Colonic mucosa (tissue), 4 donors: ENCODE data around the gene CHRDL2. TPM values are rescaled to one million over a fixed set of nuclear protein-coding genes. Genes with fewer than 3 reads are reported as not detected.

Experiments used
- DNase-seq: peaks from one replicate; pipeline ENCODE4 v3.0.0-alpha.2; 2020
- H3K27ac ChIP-seq: fragments of 200-600 bp; one replicate; pipeline ENCODE4 v1.8.0; 2021
- H3K27me3 ChIP-seq: fragments of 200-600 bp; one replicate; pipeline ENCODE4 v1.8.0; 2021
- H3K36me3 ChIP-seq: fragments of 200-600 bp; one replicate; pipeline ENCODE4 v1.8.0; 2021
- H3K4me1 ChIP-seq: fragments of 200-600 bp; one replicate; pipeline ENCODE4 v1.8.0; 2021; ENCODE audit warnings: mild to moderate bottlenecking
- H3K4me3 ChIP-seq: fragments of 200-600 bp; one replicate; pipeline ENCODE4 v1.8.0; 2021
- H3K9ac ChIP-seq, 2 donors: one replicate each; pipeline ENCODE4 v1.7.0; 2013; ENCODE audit warnings: control low read depth in 2 of 2, low read depth in 2 of 2, low read length in 2 of 2
- H3K9me3 ChIP-seq: fragments of 200-600 bp; one replicate; pipeline ENCODE4 v1.8.0; 2021
- CTCF ChIP-seq: fragments of 200-600 bp; IDR thresholded peaks from one replicate; pipeline ENCODE4 v1.8.0; 2022; ENCODE audit warnings: antibody characterized with exemption, mild to moderate bottlenecking
- intact Hi-C: fragments of 100-400 bp; cut with DNase I; formaldehyde crosslinking; loops from one replicate; pipeline ENCODE4 v1.14.1; 2022
- microRNA-seq: library from miRNA; unstranded; fragments of <30 nt; microRNA quantifications from one replicate; pipeline ENCODE4, GENCODE V29; 2019
- total RNA-seq, 2 donors: library from RNA; stranded (reverse); fragmentation: NEBNext Ultra II Directional in 1 of 2; extraction: Animal tissue kit (Norgen Biotek cat#: 25700) in 1 of 2; gene quantifications; one replicate each; pipeline ENCODE4 v1.2.1, GENCODE V29; 2021
- donor health status: healthy.
- donor health status: DM: no; HTN: no; CAD: no.
- donor health status: DM: no; HTN: no; CAD: no.

Gene CHRDL2
- total RNA-seq, 2 donors from 2014 or later = 0.42 to 26.5 TPM

- H3K9ac ChIP-seq = no peak overlapping the region
- no peak for TF ChIP-seq CTCF
- intact Hi-C loops = no loop called here
- no peaks in the 10 kb centered on the region for H3K9me3 ChIP-seq
- H3K27me3 ChIP-seq = no peaks in the 10 kb centered on the region
- no peaks in the 10 kb centered on the region for H3K4me1 ChIP-seq
- no peak for DNase-seq
- H3K36me3 ChIP-seq = no peaks in the 10 kb centered on the region
- H3K4me3 ChIP-seq = no peak overlapping the region
- H3K27ac ChIP-seq = no peak overlapping the region
Measured at GRCh38 chr11:74647831-74648230, 83.4 kb downstream of the CHRDL2 start.

GRCh38 chr11:74647404-74647803, 83.8 kb downstream of the CHRDL2 start:
- H3K4me3 ChIP-seq = no peak overlapping the region
- no peak for DNase-seq
- no peaks in the 10 kb centered on the region for H3K4me1 ChIP-seq
- H3K27ac ChIP-seq = no peak overlapping the region
- intact Hi-C loops = no loop called here
- H3K36me3 ChIP-seq = no peaks in the 10 kb centered on the region
- no peaks in the 10 kb centered on the region for H3K27me3 ChIP-seq
- TF ChIP-seq CTCF = no peak
- H3K9me3 ChIP-seq = no peaks in the 10 kb centered on the region
- H3K9ac ChIP-seq = no peak overlapping the region

- DNase-seq = no peak
- Histone ChIP-seq H3K4me3 (no peak overlapping the region), H3K27ac (no peak overlapping the region), H3K9me3 (no peaks in the 10 kb centered on the region), H3K9ac (no peak overlapping the region), H3K27me3 (no peaks in the 10 kb centered on the region), H3K36me3 (no peaks in the 10 kb centered on the region), H3K4me1 (no peaks in the 10 kb centered on the region)
- TF ChIP-seq CTCF = no peak
- intact Hi-C loops = no loop called here
Measured at GRCh38 chr11:74646954-74647353, 84.3 kb downstream of the CHRDL2 start.

Small RNA genes lying within 50 kb of the gene (microRNA-seq; reads per million reads assigned to microRNA genes)
- not detected for gene MIR4696

Other genes starting within 250 kb of the CHRDL2 start
- gene LIPT2, start 237.7 kb downstream of the CHRDL2 start, total RNA-seq = 1 to 10 TPM; 3.9 to 4.4 TPM
- gene POLD3, start 138.8 kb downstream of the CHRDL2 start, total RNA-seq = 10 to 100 TPM; 20.0 to 33.9 TPM
- gene RNF169, start 17.4 kb upstream of the CHRDL2 start, total RNA-seq = 10 to 100 TPM; 12.4 to 13.2 TPM
- gene XRRA1, start 217.7 kb upstream of the CHRDL2 start, total RNA-seq = 1 to 10 TPM; 5.1 to 6.6 TPM
- 100 to 1,000 TPM; 147 to 180 TPM for gene SPCS2, start 217.8 kb upstream of the CHRDL2 start, total RNA-seq